ENCODE measurements around the gene ADGRE2.

DNA sequence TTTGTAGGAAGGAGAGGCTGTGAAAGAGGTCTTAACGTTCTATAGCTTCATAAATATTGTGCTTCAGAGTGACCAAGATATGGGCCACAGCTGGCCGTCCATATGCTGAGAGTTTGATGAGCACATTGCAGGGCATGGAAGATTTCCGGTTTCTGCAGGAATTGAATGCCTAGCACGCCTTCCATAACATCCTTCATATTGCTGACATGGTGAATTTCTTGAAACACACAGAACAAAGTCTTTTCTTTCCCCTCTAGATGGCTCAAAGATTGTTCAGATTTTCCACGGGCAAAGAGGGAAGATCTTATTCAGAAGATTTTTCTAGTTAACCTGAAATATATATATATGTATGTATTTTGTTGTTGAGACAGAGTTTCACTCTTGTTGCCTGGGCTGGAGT, 42.4 kb downstream of the ADGRE2 start:
- TF ChIP-seq, protein P1, sequence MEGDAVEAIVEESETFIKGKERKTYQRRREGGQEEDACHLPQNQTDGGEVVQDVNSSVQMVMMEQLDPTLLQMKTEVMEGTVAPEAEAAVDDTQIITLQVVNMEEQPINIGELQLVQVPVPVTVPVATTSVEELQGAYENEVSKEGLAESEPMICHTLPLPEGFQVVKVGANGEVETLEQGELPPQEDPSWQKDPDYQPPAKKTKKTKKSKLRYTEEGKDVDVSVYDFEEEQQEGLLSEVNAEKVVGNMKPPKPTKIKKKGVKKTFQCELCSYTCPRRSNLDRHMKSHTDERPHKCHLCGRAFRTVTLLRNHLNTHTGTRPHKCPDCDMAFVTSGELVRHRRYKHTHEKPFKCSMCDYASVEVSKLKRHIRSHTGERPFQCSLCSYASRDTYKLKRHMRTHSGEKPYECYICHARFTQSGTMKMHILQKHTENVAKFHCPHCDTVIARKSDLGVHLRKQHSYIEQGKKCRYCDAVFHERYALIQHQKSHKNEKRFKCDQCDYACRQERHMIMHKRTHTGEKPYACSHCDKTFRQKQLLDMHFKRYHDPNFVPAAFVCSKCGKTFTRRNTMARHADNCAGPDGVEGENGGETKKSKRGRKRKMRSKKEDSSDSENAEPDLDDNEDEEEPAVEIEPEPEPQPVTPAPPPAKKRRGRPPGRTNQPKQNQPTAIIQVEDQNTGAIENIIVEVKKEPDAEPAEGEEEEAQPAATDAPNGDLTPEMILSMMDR (IDR thresholded peaks at IDR 0.05): no peak
- no peak for TF ChIP-seq POLR2A (IDR thresholded peaks at IDR 0.05)

All from Peyer's patch (tissue), 4 donors.